ENCODE measurements around the gene NPC1.
A peak's percentile ranks its signal among the peaks of the same experiment; 100 is the strongest.

NPC1 gene

GRCh38 chr18:23619388-23619881 is 33.1 kb upstream of the NPC1 start:
- Histone ChIP-seq H3K4ac (ENCODE audit: low read length) (no peak overlapping the region), H2BK15ac (ENCODE audit: low read length) (no peak overlapping the region), H3K9me3 (replicated peaks in 1 of 2; ENCODE audit: control insufficient read depth in 2 of 2, insufficient read depth in 1 of 2, low read depth in 1 of 2, low read length in 2 of 2) (no peaks in the 10 kb centered on the region), H4K91ac (ENCODE audit: low read depth, low read length, poor library complexity) (no peak overlapping the region), H3K14ac (ENCODE audit: low read length) (peak overlapping the region; percentile 42), H4K8ac (ENCODE audit: low read depth, low read length) (no peak overlapping the region), H3K36me3 (replicated peaks in 1 of 2; ENCODE audit: control insufficient read depth in 2 of 2, insufficient read depth in 2 of 2, low read length in 2 of 2) (no peaks in the 10 kb centered on the region), H3K18ac (ENCODE audit: low read length) (peak overlapping the region; percentile 72), H3K27me3 (ENCODE audit: control insufficient read depth in 3 of 3, insufficient read depth in 3 of 3, low read depth in 1 of 3, low read length in 3 of 3) (peaks cover 12 to 49% (median 38%) of the 10 kb centered on the region in 3 experiments), H2BK120ac (ENCODE audit: low read depth, low read length) (no peak overlapping the region), H3K27ac (replicated peaks; ENCODE audit: low read length) (no peak overlapping the region), H3K4me2 (ENCODE audit: insufficient read depth, low read length, poor library complexity, severe bottlenecking) (peak overlapping the region; percentile 81), H2AFZ (ENCODE audit: low read length) (peak overlapping the region; percentile 85), H3K79me1 (ENCODE audit: low read depth, low read length) (peaks cover 2% of the 10 kb centered on the region), H2AK5ac (ENCODE audit: low read depth, low read length) (peak overlapping the region; percentile 40), H3K4me1 (ENCODE audit: control insufficient read depth in 2 of 2, insufficient read depth in 1 of 2, low read depth in 1 of 2, low read length in 2 of 2) (peaks cover 3 to 5% of the 10 kb centered on the region in 2 donors), H3K23ac (ENCODE audit: low read depth, low read length, poor library complexity) (peak overlapping the region; percentile 62), H2BK12ac (ENCODE audit: low read length) (no peak overlapping the region), H2BK5ac (ENCODE audit: low read length) (no peak overlapping the region), H3K4me3 (ENCODE audit: low read length in 2 of 2) (peak overlapping the region; percentile 23 to 76), H3K9ac (ENCODE audit: low read depth, low read length, poor library complexity) (peak overlapping the region; percentile 73)
- no CpG with 5 or more reads among the region's 41 CpGs for WGBS, 2 donors (ENCODE audit: extremely low coverage in 2 of 2, insufficient read length in 2 of 2, insufficient replicate concordance in 1 of 2)
- DNase-seq (ENCODE audit: low spot score): peak; percentile 6

- Histone ChIP-seq H2AFZ (ENCODE audit: low read length) (peak overlapping the region; percentile 85), H3K14ac (ENCODE audit: low read length) (no peak overlapping the region), H3K4me1 (ENCODE audit: control insufficient read depth in 2 of 2, insufficient read depth in 1 of 2, low read depth in 1 of 2, low read length in 2 of 2) (peaks cover 3 to 5% of the 10 kb centered on the region in 2 donors), H2BK120ac (ENCODE audit: low read depth, low read length) (no peak overlapping the region), H2AK5ac (ENCODE audit: low read depth, low read length) (peak overlapping the region; percentile 40), H2BK12ac (ENCODE audit: low read length) (no peak overlapping the region), H3K4me3 (ENCODE audit: low read length in 2 of 2) (peak overlapping the region; percentile 23 to 76), H3K23ac (ENCODE audit: low read depth, low read length, poor library complexity) (no peak overlapping the region), H3K9me3 (replicated peaks in 1 of 2; ENCODE audit: control insufficient read depth in 2 of 2, insufficient read depth in 1 of 2, low read depth in 1 of 2, low read length in 2 of 2) (no peaks in the 10 kb centered on the region), H2BK15ac (ENCODE audit: low read length) (no peak overlapping the region), H3K27me3 (ENCODE audit: control insufficient read depth in 3 of 3, insufficient read depth in 3 of 3, low read depth in 1 of 3, low read length in 3 of 3) (peaks cover 12 to 49% (median 38%) of the 10 kb centered on the region in 3 experiments), H3K27ac (replicated peaks; ENCODE audit: low read length) (no peak overlapping the region), H3K79me1 (ENCODE audit: low read depth, low read length) (peaks cover 2% of the 10 kb centered on the region), H3K9ac (ENCODE audit: low read depth, low read length, poor library complexity) (peak overlapping the region; percentile 73), H2BK5ac (ENCODE audit: low read length) (no peak overlapping the region), H3K36me3 (replicated peaks in 1 of 2; ENCODE audit: control insufficient read depth in 2 of 2, insufficient read depth in 2 of 2, low read length in 2 of 2) (no peaks in the 10 kb centered on the region), H3K18ac (ENCODE audit: low read length) (peak overlapping the region; percentile 72), H4K8ac (ENCODE audit: low read depth, low read length) (no peak overlapping the region), H3K4ac (ENCODE audit: low read length) (no peak overlapping the region), H3K4me2 (ENCODE audit: insufficient read depth, low read length, poor library complexity, severe bottlenecking) (peak overlapping the region; percentile 81), H4K91ac (ENCODE audit: low read depth, low read length, poor library complexity) (no peak overlapping the region)
- no CpG with 5 or more reads among the region's 18 CpGs for WGBS, 2 donors (ENCODE audit: extremely low coverage in 2 of 2, insufficient read length in 2 of 2, insufficient replicate concordance in 1 of 2)
- DNase-seq (ENCODE audit: low spot score): peak; percentile 51
These were observed 32.6 kb upstream of the NPC1 start for GRCh38 chr18:23618862-23619387.

- H4K91ac ChIP-seq (ENCODE audit: low read depth, low read length, poor library complexity): no peak overlapping the region
These were observed 31.2 kb upstream of the NPC1 start for GRCh38 chr18:23617412-23618014.

GRCh38 chr18:23616258-23616657 is 30.0 kb upstream of the NPC1 start:
- Histone ChIP-seq H3K4me2 (ENCODE audit: insufficient read depth, low read length, poor library complexity, severe bottlenecking) (no peak overlapping the region), H2AK5ac (ENCODE audit: low read depth, low read length) (no peak overlapping the region), H2BK12ac (ENCODE audit: low read length) (no peak overlapping the region), H3K79me1 (ENCODE audit: low read depth, low read length) (peaks cover 2% of the 10 kb centered on the region), H3K9me3 (replicated peaks in 1 of 2; ENCODE audit: control insufficient read depth in 2 of 2, insufficient read depth in 1 of 2, low read depth in 1 of 2, low read length in 2 of 2) (no peaks in the 10 kb centered on the region), H4K8ac (ENCODE audit: low read depth, low read length) (no peak overlapping the region), H3K4me3 (ENCODE audit: low read length in 2 of 2) (no peak overlapping the region), H2BK5ac (ENCODE audit: low read length) (no peak overlapping the region), H3K27ac (replicated peaks; ENCODE audit: low read length) (no peak overlapping the region), H3K14ac (ENCODE audit: low read length) (no peak overlapping the region), H3K9ac (ENCODE audit: low read depth, low read length, poor library complexity) (no peak overlapping the region), H3K18ac (ENCODE audit: low read length) (no peak overlapping the region), H3K36me3 (replicated peaks in 1 of 2; ENCODE audit: control insufficient read depth in 2 of 2, insufficient read depth in 2 of 2, low read length in 2 of 2) (no peaks in the 10 kb centered on the region), H2BK120ac (ENCODE audit: low read depth, low read length) (no peak overlapping the region), H3K4ac (ENCODE audit: low read length) (no peak overlapping the region), H2AFZ (ENCODE audit: low read length) (no peak overlapping the region), H3K4me1 (ENCODE audit: control insufficient read depth in 2 of 2, insufficient read depth in 1 of 2, low read depth in 1 of 2, low read length in 2 of 2) (peaks cover 3 to 5% of the 10 kb centered on the region in 2 donors), H3K23ac (ENCODE audit: low read depth, low read length, poor library complexity) (no peak overlapping the region), H2BK15ac (ENCODE audit: low read length) (no peak overlapping the region), H3K27me3 (ENCODE audit: control insufficient read depth in 3 of 3, insufficient read depth in 3 of 3, low read depth in 1 of 3, low read length in 3 of 3) (peaks cover 12 to 46% (median 31%) of the 10 kb centered on the region in 3 experiments), H4K91ac (ENCODE audit: low read depth, low read length, poor library complexity) (no peak overlapping the region)
- no CpG with 5 or more reads among the region's 2 CpGs for WGBS, 2 donors (ENCODE audit: extremely low coverage in 2 of 2, insufficient read length in 2 of 2, insufficient replicate concordance in 1 of 2)
- no peak for DNase-seq (ENCODE audit: low spot score)

More at GRCh38 chr18:23617412-23618014, 31.2 kb upstream of the NPC1 start:
- H3K14ac ChIP-seq (ENCODE audit: low read length): no peak overlapping the region
- no peak overlapping the region for H3K4ac ChIP-seq (ENCODE audit: low read length)
- H3K9me3 ChIP-seq (replicated peaks in 1 of 2; ENCODE audit: control insufficient read depth in 2 of 2, insufficient read depth in 1 of 2, low read depth in 1 of 2, low read length in 2 of 2): no peaks in the 10 kb centered on the region
- H3K9ac ChIP-seq (ENCODE audit: low read depth, low read length, poor library complexity): no peak overlapping the region
- DNase-seq (ENCODE audit: low spot score): no peak
- H2AK5ac ChIP-seq (ENCODE audit: low read depth, low read length): no peak overlapping the region
- peaks cover 3 to 5% of the 10 kb centered on the region in 2 donors for H3K4me1 ChIP-seq (ENCODE audit: control insufficient read depth in 2 of 2, insufficient read depth in 1 of 2, low read depth in 1 of 2, low read length in 2 of 2)
- no CpG with 5 or more reads among the region's 4 CpGs for WGBS, 2 donors (ENCODE audit: extremely low coverage in 2 of 2, insufficient read length in 2 of 2, insufficient replicate concordance in 1 of 2)
- no peak overlapping the region for H3K27ac ChIP-seq (replicated peaks; ENCODE audit: low read length)
- no peak overlapping the region for H3K23ac ChIP-seq (ENCODE audit: low read depth, low read length, poor library complexity)
- no peaks in the 10 kb centered on the region for H3K36me3 ChIP-seq (replicated peaks in 1 of 2; ENCODE audit: control insufficient read depth in 2 of 2, insufficient read depth in 2 of 2, low read length in 2 of 2)
- H2BK120ac ChIP-seq (ENCODE audit: low read depth, low read length): no peak overlapping the region
- no peak overlapping the region for H2BK12ac ChIP-seq (ENCODE audit: low read length)
- H3K27me3 ChIP-seq (ENCODE audit: control insufficient read depth in 3 of 3, insufficient read depth in 3 of 3, low read depth in 1 of 3, low read length in 3 of 3): peaks cover 12 to 49% (median 38%) of the 10 kb centered on the region in 3 experiments
- no peak overlapping the region for H3K18ac ChIP-seq (ENCODE audit: low read length)
- no peak overlapping the region for H4K8ac ChIP-seq (ENCODE audit: low read depth, low read length)
- no peak overlapping the region for H2AFZ ChIP-seq (ENCODE audit: low read length)
- H3K79me1 ChIP-seq (ENCODE audit: low read depth, low read length): peaks cover 2% of the 10 kb centered on the region
- H3K4me2 ChIP-seq (ENCODE audit: insufficient read depth, low read length, poor library complexity, severe bottlenecking): no peak overlapping the region
- H2BK5ac ChIP-seq (ENCODE audit: low read length): no peak overlapping the region
- H3K4me3 ChIP-seq (ENCODE audit: low read length in 2 of 2): no peak overlapping the region
- no peak overlapping the region for H2BK15ac ChIP-seq (ENCODE audit: low read length)

All from neuronal stem cell (in vitro differentiated cells).